A673 (cell line): ENCODE data around the gene DMKN. TPM values are rescaled to one million over a fixed set of nuclear protein-coding genes. Genes with fewer than 3 reads are reported as not detected.

Experiments
- BruUV-seq: library from RNA; stranded (reverse); fragments of 400-500 nt; replicated peaks from 2 replicates; lab custom pipeline; 2021; lab: Mats Ljungman, UMichigan
- CTCF ChIA-PET: fragments of 300-600 bp; sonication (Branson Sonifier 250); formaldehyde crosslinking; loops from one replicate; lab custom pipeline; 2022; ENCODE audit warnings: antibody characterized with exemption; lab: Charles Lee
- POLR2A ChIA-PET: fragments of 300-600 bp; sonication (Branson Sonifier 250); formaldehyde crosslinking; loops from one replicate; lab custom pipeline; 2022; ENCODE audit warnings: antibody characterized with exemption; ENCODE audit not compliant: low non-redundant PET; lab: Charles Lee
- DNase-seq: peaks from one replicate; pipeline ENCODE4 v3.0.0-alpha.2; 2015; ENCODE audit warnings: low spot score
- H3K27ac ChIP-seq: fragments of 200-600 bp; sonication (generic); 2 replicates; pipeline ENCODE4 v1.5.1; 2016; ENCODE audit warnings: mixed run types, low read depth, mild to moderate bottlenecking, mixed read lengths, antibody characterized with exemption, low read length; ENCODE audit not compliant: poor library complexity, severe bottlenecking
- H3K27me3 ChIP-seq: fragments of 200-600 bp; sonication (generic); replicated peaks from 2 replicates; pipeline ENCODE4 v1.6.1; 2017; ENCODE audit warnings: mixed run types, low read depth, mild to moderate bottlenecking, mixed read lengths, antibody characterized with exemption, low read length; ENCODE audit not compliant: insufficient read depth, poor library complexity
- H3K36me3 ChIP-seq: fragments of 200-600 bp; sonication (generic); 2 replicates; pipeline ENCODE4 v1.6.1; 2016; ENCODE audit warnings: mixed run types, mild to moderate bottlenecking, mixed read lengths, antibody characterized with exemption, low read length; ENCODE audit not compliant: insufficient read depth, poor library complexity, severe bottlenecking
- H3K4me1 ChIP-seq: fragments of 200-600 bp; sonication (generic); 2 replicates; pipeline ENCODE4 v1.6.1; 2017; ENCODE audit warnings: mixed run types, mild to moderate bottlenecking, mixed read lengths, antibody characterized with exemption, low read length; ENCODE audit not compliant: insufficient read depth, poor library complexity, severe bottlenecking
- H3K4me3 ChIP-seq: fragments of 200-600 bp; sonication (generic); 2 replicates; pipeline ENCODE4 v1.5.1; 2016; ENCODE audit warnings: low read depth, mixed run types, mild to moderate bottlenecking, mixed read lengths, low read length; ENCODE audit not compliant: poor library complexity, severe bottlenecking
- H3K9me3 ChIP-seq: fragments of 200-600 bp; sonication (generic); 2 replicates; pipeline ENCODE4 v1.6.1; 2016; ENCODE audit warnings: mixed run types, low read depth, mild to moderate bottlenecking, mixed read lengths, antibody characterized with exemption, low read length; ENCODE audit not compliant: poor library complexity, severe bottlenecking
- EZH2 ChIP-seq: fragments of 200-600 bp; sonication (generic); IDR thresholded peaks from 2 replicates; pipeline ENCODE4 v1.6.1; 2017; ENCODE audit warnings: borderline replicate concordance, low read depth, mild to moderate bottlenecking, mixed read lengths, antibody characterized with exemption, low read length; ENCODE audit not compliant: poor library complexity, severe bottlenecking
- intact Hi-C: fragments of 100-400 bp; cut with micrococcal nuclease; formaldehyde crosslinking; loops from one replicate; pipeline ENCODE4 v1.10.0; 2022; ENCODE audit not compliant: unreplicated experiment
- total RNA-seq: library from RNA; stranded (reverse); gene quantifications from 2 replicates; pipeline ENCODE4 v1.2.3, GENCODE V29; 2021
- TF ChIP-seq, protein P1 (sequence below): fragments of 300-800, 200-600 bp; sonication (generic); conservative IDR thresholded peaks from 2 replicates; pipeline ENCODE4 v1.5.1; 2017; ENCODE audit warnings: low read depth, mild to moderate bottlenecking, antibody characterized with exemption, low read length, moderate library complexity, mixed read lengths

The DMKN gene
- total RNA-seq, 1 experiment from 2014 or later, result not detected

DNA sequence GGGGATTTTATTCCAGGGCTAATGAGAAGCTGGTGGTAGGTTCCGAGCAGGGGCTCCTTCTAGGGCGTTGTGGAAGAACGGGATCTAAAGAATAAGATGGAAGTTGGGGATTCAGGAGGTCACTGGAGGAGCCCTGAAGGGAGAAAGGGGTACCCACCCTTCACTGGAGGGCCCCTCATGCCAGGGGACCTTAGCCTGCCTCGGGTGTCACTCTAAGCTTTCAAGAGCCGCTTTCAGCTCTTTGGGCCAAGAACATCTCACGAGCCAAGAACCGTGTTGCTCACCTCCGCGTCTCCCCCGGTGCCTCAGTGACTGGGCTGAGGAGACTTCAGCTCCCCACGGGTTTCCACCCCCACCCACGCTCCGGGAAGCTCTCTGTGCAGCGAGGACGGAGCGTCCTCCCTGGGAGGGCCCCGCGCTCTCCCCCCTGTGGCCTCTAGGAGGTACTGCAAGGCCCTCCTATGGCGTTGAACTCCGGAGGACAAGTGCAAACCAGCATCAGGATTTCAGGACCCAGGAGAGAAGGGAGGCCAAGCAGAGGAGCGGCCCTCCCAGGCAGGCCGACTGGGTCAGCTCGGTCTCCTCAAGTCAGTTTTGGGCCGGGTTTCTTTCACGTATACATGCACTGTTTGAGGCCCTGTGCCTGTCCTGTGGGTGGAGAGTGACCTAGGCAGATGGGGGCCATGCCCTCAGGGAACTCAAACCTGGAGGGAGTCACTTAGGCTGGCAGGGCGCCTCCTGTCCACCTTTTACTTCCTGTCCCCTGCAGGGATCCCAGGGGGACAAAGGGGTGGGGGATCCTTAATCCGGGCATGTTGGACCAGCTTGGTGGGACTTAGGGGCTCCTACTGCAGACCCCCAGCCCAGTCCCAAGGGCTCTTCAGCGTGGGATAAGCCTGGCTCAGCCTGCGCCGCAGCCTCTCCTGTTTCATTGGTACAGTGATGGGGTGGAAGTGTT, 18.1 kb downstream of the DMKN start:
- no peaks in the 10 kb centered on the region for H3K36me3 ChIP-seq
- POLR2A ChIA-PET, result interaction anchor here (0.6 kb wide), 1 partner anchor 131 kb away, joined by 4 read pairs; no protein-coding TSS in a partner anchor
- peak; percentile 76 for DNase-seq
- H3K27ac ChIP-seq, result no peak overlapping the region
- CTCF ChIA-PET, result interaction anchor here (0.6 to 1.8 kb wide), 3 partner anchors 53 to 142 kb away, joined by 3 to 23 read pairs (median 3); partner anchors contain the start of gene FFAR3
- H3K9me3 ChIP-seq, result no peaks in the 10 kb centered on the region
- peaks cover 27% of the 10 kb centered on the region for H3K27me3 ChIP-seq
- no peak overlapping the region for H3K4me3 ChIP-seq
- intact Hi-C loops, result loop anchor here (1.0 kb wide), 1 partner anchor 143 kb away; no protein-coding TSS in a partner anchor
- TF ChIP-seq EZH2, result no peak
- TF ChIP-seq, protein P1, sequence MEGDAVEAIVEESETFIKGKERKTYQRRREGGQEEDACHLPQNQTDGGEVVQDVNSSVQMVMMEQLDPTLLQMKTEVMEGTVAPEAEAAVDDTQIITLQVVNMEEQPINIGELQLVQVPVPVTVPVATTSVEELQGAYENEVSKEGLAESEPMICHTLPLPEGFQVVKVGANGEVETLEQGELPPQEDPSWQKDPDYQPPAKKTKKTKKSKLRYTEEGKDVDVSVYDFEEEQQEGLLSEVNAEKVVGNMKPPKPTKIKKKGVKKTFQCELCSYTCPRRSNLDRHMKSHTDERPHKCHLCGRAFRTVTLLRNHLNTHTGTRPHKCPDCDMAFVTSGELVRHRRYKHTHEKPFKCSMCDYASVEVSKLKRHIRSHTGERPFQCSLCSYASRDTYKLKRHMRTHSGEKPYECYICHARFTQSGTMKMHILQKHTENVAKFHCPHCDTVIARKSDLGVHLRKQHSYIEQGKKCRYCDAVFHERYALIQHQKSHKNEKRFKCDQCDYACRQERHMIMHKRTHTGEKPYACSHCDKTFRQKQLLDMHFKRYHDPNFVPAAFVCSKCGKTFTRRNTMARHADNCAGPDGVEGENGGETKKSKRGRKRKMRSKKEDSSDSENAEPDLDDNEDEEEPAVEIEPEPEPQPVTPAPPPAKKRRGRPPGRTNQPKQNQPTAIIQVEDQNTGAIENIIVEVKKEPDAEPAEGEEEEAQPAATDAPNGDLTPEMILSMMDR, result peak; percentile 95
- H3K4me1 ChIP-seq, result no peaks in the 10 kb centered on the region
- no TSS peak for BruUV-seq

DNA sequence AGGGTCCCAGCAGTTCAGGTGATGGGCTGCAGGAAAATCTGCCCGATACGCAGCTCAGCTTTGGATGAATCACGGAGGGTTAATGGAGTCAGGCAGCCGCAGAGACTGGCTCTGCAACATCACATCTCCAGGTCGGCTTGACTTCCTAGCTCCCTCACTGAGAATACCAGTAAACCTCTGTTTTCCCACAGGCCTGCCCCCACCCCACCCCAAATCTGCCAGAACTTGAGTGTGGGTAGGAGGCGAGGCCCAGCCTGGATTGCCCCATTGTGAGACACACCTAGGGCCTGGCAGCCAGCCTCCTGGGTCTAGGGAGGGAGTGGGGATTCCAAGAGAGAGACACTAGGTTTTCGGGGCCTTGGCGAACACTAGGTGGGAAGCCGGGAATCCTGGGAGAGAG, 19.5 kb downstream of the DMKN start:
- peaks cover 32% of the 10 kb centered on the region for H3K27me3 ChIP-seq
- no peak overlapping the region for H3K27ac ChIP-seq
- intact Hi-C loops, result no loop called here
- TF ChIP-seq, protein P1, result no peak
- TF ChIP-seq EZH2, result no peak
- no peak overlapping the region for H3K4me3 ChIP-seq
- H3K4me1 ChIP-seq, result no peaks in the 10 kb centered on the region
- no peaks in the 10 kb centered on the region for H3K36me3 ChIP-seq
- POLR2A ChIA-PET, result no interaction called here
- CTCF ChIA-PET, result interaction anchor here (0.5 kb wide), 1 partner anchor 339 kb away, joined by 3 read pairs; the partner anchor contains the start of gene FXYD5
- DNase-seq, result no peak
- no peaks in the 10 kb centered on the region for H3K9me3 ChIP-seq
- BruUV-seq, result no TSS peak

DNA sequence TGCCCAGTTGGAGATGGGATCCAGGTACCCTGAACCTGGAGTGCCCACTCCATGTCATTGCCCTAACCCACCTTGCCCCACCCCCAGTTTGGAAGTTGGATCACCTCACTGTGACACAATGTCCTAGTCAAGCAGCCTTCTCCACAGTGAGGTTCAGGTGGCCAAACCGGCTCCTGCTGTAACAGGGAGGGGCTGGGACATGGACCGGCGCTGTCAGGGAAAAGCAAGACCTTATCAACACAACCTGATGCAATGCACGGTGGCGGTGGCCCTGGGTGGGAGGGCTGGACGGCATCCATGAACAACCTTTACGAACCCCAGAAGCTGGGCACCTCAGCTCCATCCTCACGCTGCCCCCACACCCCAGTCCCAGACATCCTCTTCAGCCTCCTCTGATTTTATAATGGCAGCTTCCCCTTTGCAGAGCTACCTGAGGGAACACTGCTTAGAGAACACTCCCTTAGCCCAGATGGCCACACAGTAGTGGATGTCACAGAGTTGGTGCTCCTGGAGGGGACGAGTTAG, 21.6 kb downstream of the DMKN start:
- DNase-seq, result no peak
- Histone ChIP-seq H3K4me3 (no peak overlapping the region), H3K36me3 (no peaks in the 10 kb centered on the region), H3K9me3 (no peaks in the 10 kb centered on the region), H3K27ac (no peak overlapping the region), H3K27me3 (peaks cover 47% of the 10 kb centered on the region), H3K4me1 (no peaks in the 10 kb centered on the region)
- POLR2A ChIA-PET, result no interaction called here
- no TSS peak for BruUV-seq
- intact Hi-C loops, result no loop called here
- CTCF ChIA-PET, result no interaction called here
- TF ChIP-seq EZH2, result no peak
- TF ChIP-seq, protein P1, result no peak
